ENCODE measurements around the gene MYO9A. TPM values are rescaled to one million over a fixed set of nuclear protein-coding genes. Genes with fewer than 3 reads are reported as not detected.

The MYO9A gene
- total RNA-seq, 1 donor, result 18.3 TPM

Small RNA genes lying within 50 kb of the gene (small RNA-seq; reads per million reads assigned to genes)
- gene RNA5SP399, result not detected
- not detected for gene RNU2-65P

Other genes starting within 250 kb of the MYO9A start
- gene SENP8, start 253 bp upstream of the MYO9A start, total RNA-seq, result 0.81 TPM
- 0.27 TPM for gene GRAMD2A, start 79.6 kb upstream of the MYO9A start, total RNA-seq
- 346 TPM for gene PKM, start 113.0 kb upstream of the MYO9A start, total RNA-seq
- 39.6 TPM for gene PARP6, start 154.4 kb upstream of the MYO9A start, total RNA-seq
- gene CELF6, start 202.0 kb upstream of the MYO9A start, total RNA-seq, result 0.54 TPM